ENCODE measurements around the gene SIRT4.
A peak's percentile ranks its signal among the peaks of the same experiment; 100 is the strongest.
"Not testable (repeated sequence)": the region's sequence is repeated elsewhere in the genome, so short reads cannot be mapped to it uniquely, and the experiment has no call there.

SIRT4 gene

DNA sequence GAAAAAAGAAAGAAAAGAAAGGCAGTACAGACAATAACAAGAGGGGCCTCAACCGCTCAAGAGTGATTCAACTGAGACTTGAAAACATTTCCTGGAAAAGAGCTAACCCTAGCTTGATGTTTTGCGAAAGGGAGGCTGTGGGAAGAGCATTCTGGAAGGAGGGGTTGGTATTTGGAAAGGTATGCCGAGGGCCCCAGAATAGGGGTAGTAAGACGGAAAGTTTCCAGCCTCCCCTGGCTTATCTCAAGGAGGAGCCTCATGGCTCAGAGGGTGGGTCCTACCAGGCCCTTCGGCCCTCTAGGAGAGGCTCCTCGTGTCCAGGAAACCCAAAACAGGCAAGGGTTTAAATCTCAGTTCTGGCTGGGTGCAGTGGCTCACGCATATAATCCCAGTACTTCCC is 18.8 kb upstream of the SIRT4 start:
- no peak for DNase-seq

DNA sequence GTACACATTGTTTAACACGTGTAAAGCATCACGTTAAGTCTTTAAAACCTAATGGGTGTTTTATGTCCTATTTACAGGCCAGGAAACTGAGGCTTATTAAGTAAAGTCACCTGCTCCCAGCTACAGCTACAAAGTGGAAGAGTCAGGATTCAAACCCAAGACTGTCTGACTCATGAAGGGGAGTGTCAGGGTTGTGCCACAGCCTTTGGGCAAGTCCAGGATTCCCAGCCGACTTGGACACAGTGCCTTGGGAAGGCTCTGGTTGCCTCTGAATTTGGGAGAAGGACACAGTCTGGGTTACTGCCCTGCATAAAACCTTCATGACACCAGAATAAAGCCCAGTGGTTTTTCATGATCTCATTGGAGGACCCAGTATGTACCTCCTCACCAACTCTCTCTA is 17.7 kb upstream of the SIRT4 start:
- DNase-seq = no peak

DNA sequence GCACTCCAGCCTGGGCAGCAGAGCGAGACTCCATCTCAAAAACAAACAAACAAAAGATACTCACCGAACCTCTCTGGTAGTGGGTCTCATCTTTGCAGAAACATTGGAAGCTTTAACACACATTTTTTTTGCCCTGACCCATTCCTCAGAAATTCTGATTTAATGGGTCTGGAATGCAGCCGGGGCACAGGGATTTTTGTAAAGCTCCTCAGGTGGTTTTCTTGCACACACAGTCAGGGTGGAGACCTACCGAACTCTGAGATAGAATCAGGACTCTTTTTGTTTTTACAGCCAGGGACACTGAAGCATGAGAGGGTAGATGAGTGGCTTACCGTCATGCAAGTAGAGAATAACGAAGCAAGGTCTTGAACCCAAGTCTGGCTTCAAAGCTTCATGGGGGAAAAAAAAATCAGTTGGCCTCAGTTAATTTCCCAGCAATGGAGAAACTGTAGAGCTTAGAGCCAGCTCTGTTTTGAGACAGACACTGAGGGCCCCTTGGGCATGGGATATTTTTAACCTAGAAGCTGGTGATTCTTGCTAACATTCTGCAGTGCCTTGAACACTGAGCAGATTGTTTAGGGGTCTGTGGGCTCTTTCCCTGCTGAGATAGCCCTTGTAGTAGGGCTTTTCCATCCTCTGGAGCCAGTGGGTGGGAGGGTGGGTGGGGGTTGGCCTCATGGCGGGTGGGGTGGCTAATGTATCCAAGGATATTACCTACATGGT is 15.2 kb upstream of the SIRT4 start:
- DNase-seq = no peak

DNA sequence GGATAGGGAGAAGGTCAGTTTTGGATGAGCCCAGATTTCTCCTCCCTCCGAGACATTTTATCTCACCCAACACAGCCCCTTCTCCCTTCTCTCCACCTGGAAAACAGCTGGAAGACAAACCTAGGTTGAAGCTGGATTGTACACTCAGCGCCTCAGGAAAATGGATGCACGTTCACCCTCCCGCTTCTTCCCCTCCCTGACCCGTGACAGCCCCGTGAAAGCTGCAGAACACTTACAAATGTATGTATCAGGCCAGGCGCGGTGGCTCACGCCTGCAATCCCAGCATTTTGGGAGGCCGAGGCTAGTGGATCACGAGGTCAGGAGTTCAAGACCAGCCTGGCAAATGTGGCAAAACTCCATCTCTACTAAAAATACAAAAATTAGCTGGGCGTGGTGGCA is 14.6 kb upstream of the SIRT4 start:
- no peak for DNase-seq

DNA sequence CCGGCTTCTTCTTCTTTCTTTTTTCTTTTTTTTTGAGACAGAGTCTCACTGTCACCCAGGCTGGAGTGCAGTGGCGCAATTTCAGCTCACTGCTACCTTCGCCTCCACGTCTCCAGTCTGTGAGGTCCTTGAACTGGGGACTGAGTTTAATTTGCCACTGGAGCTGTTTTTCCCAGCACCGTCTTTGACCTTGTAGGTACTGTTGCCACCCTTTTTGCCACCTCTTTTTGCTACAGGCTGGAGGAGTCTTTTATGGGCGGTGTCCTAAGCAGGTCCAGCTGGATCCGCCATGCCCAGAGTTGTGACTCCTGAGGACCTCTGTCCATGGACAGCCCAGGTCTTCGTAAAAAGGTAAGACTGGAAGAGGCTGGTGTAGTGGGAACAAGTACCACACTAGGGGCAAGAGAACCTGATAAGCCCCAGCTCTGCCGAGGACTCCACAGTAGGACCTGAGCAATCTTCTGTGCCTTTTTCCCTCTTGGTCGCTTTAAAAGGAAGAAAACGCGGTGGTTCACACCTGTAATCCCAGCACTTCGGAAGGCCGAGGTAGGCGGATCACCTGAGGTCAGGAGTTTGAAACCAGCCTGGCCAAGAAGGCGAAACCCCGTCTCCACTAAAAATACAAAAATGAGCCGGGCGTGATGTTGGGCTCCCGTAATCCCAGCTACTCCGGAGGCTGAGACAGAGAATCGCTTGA is 11.4 kb upstream of the SIRT4 start:
- DNase-seq = peak; percentile 2

DNA sequence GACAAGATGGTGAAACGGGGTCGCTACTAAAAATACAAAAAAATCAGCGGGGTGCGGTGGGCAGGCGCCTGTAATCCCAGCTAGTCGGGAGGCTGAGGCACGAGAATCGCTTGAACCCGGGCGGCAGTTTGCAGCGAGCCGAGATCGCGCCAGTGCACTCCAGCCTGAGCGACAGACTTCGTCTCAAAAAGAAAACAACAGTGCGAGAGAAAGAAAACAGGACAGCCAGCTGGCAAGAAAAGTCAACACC is 9.8 kb upstream of the SIRT4 start:
- peak; percentile 52 for DNase-seq

DNA sequence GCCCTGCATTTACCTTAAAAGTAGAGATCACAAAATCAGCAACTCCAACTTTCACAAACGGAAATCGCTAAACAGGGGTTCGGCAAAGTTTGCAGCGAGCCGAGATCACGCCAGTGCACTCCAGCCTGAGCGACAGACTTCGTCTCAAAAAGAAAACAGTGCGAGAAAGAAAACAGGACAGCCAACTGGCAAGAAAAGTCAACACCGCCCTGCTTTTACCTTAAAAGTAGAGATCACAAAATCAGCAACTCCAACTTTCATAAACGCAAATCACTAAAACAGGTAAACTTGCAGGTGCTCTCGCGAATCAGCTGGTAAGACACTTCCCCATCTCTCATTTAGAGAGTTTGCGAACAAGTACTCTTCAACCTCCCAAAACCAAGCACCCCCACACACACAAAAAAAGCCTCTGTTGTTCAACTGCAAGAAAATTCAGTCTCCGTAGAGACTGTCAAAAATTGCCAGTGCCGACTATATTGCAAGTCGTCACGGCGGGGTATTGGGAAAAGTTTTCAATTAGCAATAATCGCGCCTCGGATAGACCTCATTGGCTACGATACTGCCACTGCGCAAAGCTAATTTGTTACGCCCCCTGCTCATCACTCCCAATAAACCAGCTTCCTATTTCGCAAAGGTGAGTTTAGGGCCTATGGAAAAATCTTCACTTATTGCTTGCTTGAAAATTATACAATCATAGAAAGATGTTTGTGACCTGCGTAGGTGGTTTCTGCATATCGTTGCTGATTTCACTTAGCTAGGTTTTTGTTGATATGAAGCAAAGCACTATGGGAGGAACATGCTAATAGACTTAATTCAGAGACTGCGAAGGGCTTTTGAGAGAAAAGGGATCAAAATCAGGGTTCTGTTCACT is 9.2 kb upstream of the SIRT4 start, which contains the start of gene RNU4-1:
RNU4-1 (minus strand) TSS at position 577 of the 871 bp plus-strand sequence.
- DNase-seq = peak; percentile 88

DNA sequence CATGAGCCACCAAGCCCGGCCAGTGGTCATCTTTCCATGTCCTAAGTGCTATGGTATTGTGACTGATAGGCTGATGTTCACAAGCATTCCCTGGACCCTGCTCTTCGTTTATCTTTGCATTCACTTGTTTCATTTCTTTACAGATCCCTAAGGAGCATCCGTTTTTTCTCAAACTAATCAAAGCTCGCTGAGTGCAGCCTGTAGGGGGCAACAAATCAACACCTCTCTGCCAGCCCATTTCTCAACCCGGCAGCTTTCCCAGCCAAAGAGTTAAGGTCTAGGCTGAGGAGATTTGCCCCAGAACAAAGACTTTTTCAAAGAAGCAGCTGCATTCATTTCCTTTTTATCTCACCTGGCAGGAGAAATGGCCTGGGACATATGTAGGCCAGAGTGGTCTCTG is 12.1 kb downstream of the SIRT4 start:
- no peak for DNase-seq

DNA sequence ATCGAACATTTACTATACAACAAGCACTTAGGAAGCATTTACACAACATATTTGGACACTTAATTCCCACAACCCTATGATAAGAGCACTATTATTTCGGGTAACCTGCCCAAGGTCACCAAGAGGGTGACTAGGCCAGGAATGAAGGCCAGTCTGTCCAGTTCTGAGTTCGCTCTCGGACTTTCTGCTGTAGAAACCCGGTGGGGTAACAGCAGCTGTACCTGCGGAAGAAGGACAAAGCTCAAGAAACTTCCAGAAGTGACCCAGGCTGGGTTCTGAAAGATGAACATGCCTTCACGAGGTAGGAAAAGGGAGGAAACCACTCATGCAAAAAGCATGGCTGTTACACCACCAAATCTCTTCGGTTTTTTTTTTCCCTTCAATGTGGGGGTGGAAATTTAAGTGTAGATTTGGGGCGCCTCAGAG is 14.7 kb downstream of the SIRT4 start:
- DNase-seq = no peak

DNA sequence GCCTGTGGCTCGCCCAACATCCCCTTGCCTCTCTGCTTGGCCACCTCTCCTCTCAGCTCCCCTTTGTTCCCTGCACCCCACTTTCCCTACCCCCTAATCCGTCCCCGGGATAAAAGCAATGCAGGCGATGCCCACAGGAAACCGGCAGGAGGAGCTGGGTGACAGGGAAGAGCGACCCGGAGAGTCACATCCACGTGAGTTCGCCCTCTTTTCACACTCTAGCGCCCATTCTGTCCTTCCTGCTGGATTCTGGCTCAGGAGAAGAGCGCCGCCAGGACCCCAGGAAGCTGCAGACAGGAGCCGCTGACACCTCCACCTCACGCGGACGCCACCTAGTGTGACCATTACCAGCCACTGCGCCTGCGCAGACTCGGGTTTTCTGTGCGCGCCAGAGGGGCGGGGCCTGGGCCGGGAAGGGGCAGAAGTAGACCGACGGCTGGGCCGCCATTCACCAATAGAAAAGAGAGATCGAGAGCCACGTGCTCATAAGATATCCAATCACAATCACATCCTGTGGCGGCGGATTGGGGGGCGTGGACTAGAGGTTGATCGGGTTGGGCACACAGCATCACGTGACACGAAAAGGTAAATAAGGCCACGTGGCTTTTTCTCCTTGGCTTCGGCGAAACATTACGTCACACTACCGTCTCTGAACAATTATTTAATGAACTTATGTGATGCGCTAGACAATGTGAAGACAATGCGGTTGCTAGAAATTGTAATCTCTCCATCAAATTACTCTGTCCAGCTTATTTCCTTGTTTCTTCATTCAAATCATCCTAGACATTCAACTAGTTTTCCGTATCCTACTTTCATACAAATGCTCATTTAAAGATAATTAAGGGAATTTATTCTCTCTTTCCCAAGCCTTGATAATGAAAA is 15.3 kb downstream of the SIRT4 start:
- peak; percentile 97 for DNase-seq

DNA sequence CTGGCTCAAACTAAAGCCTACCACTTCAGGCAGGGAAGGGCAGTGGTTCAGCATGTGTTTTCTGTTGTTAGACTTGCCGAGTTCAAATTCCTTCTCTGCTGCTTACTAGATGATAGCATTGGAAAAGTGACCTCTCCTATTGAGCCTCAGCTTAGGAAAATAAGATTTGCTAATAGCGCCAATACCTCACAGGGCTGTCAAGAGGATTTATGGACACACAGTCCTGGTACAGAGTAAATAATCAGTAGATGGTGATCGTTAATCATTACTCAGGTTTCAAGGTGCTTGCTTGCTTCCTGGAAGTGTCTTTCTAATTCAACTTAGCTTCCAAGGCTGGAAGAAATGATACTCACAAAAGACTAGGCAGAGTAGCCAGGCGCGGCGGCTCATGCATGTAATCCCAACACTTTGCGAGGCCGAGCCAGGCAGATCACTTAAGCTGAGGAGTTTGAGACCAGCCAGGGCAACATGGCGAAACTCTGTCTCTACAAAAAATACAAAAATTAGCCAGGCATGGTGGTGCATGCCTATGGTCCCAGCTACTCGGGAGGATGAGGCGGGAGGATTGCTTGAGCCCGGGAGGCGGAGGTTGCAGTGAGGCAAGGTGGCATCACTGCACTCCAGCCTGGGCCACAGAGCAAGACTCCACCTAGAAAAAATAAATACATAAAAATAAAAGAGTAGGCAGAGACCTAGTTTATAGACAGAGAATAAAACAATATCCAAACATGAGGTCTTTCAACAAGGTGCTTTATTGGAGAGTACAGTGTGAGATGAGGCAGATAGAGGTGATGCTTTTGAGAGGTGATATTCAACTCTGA is 19.5 kb downstream of the SIRT4 start:
- DNase-seq = no peak

DNA sequence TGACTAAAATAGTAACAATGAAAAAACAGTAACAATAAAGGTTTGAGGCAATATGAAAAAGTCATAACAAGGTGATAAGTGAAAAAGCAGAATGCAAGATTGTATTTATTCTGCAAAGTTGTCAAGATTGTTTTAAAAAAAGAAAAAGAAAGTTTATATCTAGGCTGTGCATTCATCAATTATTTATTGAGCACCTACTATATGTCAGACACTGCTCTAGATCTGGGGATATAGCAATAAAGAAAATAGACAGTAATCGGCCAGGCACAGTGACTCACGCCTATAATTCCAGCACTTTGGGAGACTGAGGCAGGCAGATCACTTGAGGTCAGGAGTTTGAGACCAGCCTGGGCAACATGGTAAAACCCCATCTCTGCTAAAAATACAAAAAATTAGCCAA is 21.7 kb downstream of the SIRT4 start:
- DNase-seq = no peak

DNA sequence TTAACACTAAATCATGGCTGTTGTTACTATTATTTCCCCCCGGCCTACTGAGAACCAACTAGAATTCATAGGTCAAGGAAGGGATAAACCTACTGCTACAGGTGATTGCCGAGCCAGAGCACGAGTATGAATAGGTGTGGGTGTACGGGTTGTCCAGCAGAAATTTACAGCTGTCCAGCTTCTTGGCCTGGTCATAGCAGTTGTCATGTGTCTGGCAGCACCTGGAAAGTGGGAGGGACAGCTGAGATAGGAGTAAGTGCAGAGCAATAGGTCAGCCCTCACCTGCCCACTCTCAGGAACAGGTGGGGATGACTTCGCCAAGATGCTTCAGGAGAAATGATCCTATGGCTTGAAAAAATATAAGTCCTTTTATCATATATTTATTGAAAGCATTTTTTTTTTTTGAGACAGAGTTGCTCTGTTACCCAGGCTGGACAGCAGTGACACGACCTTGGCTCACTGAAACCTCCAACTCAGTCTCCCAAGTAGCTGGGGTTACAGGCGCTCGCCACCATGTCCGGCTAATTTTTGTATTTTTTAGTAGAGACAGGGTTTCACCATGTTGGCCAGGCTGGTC is 22.8 kb downstream of the SIRT4 start:
- no peak for DNase-seq

DNA sequence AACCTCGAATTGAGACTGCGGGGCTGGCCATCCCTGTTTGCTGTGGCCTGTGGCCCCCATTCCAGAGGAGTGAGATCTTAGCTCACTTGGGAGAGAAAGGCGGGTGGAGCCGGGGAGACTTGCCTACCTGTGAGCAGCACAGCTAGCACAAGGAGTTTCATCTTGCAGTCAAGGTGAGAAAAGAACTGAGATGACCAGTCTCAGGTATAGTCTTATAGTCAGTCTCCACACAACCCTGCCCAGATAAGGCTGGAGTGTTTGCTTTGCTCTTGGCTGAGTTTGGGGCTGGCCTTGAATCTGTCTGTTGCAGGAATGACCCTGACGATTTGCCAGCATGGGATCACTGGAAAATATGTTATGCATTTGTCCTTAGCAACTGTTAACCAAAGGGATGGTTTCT is 25.5 kb downstream of the SIRT4 start, which contains the start of gene PLA2G1B:
PLA2G1B (minus strand) TSS at position 187 of the 400 bp plus-strand sequence; CDS start at position 161, 26 bp downstream.
- no peak for DNase-seq

DNA sequence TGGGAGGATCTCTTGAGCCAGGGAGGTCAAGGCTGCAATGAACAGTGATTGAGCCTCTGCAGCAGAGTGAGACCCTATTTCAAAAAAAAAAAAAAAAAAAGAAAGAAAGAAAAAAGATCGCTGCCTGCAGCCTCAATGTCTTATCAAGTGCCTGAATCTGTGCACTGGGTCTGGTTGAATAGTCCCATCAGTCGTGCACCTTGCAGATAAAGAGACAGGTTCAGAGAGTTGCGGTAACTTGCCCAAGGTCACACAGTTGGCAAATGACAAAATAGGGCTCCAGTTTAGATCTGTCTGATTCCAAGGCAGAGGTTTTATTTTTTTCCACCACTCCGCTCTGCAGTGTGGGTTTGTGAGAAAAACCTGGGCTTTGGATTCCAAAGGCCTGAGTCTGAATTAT is 26.1 kb downstream of the SIRT4 start:
- no peak for DNase-seq

DNA sequence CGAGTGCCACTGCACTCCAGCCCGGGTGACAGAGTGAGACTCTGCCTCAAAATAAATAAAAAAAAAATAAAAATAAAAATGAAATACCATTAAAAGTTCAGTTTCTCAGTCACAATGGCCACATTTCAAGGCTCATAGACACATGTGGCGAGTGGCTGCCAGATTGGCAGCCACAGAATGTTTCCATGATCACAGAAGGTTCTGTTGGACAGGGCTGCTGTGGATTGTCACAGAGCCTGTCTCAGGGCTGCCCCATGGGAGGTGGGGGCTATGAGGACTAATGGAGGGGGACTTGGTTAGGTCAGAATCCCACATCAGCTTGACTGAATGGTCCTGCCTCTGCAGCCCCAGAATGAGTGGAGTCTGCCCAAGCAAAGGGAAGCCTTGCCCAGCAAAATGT is 29.3 kb downstream of the SIRT4 start:
- DNase-seq = no peak

DNA sequence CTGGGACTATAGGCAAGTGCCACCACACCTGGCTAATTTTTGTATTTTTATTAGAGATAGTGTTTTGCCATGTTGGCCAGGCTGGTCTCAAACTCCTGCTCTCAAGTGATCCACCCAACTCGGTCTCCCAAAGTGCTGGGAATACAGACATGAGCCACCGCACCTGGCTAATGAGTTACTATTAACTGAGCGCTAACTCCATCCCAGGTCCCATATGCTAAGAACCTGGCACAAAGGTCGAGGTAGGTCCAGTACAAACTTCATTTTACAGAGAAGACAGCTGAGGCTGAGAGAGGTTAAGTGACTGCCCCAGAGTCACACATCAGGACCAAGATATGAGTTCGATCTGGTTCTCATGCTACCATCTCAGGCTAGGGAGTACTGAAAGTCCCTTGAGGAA is 29.9 kb downstream of the SIRT4 start:
- DNase-seq = no peak

DNA sequence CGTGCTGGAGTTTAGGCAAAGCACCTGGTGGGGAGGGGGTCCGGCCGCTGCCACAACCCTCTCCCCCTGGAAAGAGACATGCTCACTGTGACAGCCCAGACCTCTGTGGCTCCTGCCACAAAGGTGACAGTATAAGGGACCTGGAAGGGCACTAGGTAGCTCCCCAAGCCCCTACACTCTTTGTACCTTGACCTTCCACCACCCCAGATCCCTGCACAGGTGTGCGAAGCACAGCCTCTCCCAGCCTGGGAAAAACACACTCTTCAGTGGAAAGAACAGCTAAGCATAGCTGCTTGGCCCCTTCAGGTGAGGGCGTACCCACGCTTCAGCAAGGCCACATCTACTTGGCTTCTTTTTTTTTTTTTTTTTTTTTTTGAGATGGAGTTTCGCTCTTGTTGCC is 30.4 kb downstream of the SIRT4 start:
- no peak for DNase-seq

DNA sequence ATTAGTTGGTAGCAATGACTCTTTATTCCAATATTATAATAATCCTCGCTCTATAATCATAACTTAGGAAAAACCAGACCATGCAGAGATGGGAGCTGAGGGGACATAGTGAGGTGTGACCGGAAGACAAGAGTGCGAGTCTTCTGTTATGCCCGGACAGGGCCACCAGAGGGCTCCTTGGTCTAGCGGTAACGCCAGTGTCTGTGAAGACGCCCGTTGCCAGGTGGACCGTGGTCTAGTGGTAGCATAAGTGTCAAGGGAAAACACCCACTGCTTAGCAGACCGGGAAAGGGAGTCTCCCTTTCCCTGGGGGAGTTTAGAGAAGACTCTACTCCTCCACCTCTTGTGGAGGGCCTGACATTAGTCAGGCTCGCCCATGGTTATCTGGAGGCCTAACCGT is 33.3 kb downstream of the SIRT4 start:
- DNase-seq = peak; percentile 32

DNA sequence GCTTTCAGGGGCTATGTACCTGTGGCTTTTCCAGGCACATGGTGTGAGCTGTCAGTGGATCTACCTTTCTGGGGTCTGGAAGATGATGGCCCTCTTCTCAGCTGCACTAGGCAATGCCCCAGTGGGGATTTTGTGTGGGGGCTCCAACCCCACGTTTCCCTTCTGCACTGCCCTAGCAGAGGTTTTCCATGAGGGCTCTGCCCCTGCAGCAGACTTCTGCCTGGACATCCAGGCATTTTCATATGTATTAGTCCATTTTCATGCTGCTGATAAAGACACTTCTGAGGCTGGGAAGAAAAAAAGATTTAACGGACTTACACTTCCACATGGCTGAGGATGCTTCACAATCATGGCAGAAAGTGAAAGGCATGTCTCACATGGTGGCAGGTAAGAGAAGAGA is 34.3 kb downstream of the SIRT4 start:
- DNase-seq = not testable (repeated sequence)

DNA sequence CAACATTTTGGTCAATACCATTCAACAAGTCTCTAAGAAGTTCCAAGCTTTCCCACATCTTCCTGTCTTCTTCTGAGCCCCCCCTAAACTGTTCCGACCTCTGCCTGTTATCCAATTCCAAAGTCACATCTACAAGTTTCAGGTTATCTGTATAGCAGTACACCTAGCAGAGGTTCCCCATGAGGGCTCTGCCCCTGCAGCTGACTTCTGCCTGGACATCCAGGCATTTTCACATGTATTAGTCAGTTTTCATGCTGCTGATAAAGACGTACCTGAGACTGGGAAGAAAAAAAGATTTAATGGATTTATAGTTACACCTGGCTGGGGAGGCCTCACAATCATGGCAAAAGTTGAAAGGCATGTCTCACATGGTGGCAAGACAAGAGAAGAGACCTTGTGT is 35.6 kb downstream of the SIRT4 start:
- DNase-seq = no peak

DNA sequence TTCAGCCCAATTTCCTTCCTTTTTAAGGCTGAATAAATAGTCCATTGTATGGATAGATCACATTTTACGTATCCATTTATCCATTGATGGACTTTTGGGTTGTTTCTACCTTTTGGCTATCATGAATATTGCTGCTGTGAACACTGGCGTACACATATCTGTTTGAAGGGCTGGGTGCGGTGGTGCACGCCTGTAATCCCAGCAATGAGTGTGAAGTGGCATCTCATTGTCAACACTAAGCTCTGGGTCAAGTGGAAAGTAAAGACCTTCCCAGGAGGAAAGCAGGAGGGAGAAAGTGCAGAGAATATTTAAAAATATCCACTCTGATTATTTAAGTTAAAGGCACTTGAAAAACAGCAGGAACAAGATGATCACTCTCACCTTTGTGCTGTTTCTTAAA is 37.1 kb downstream of the SIRT4 start:
- no peak for DNase-seq
